A673 (cell line): ENCODE results near the gene COL5A1. TPM values are rescaled to one million over a fixed set of nuclear protein-coding genes. Genes with fewer than 3 reads are reported as not detected.

Experiments
- BruUV-seq: library from RNA; stranded (reverse); fragments of 400-500 nt; replicated peaks from 2 replicates; lab custom pipeline; 2021; lab: Mats Ljungman, UMichigan
- CTCF ChIA-PET: fragments of 300-600 bp; sonication (Branson Sonifier 250); formaldehyde crosslinking; loops from one replicate; lab custom pipeline; 2022; ENCODE audit warnings: antibody characterized with exemption; lab: Charles Lee
- POLR2A ChIA-PET: fragments of 300-600 bp; sonication (Branson Sonifier 250); formaldehyde crosslinking; loops from one replicate; lab custom pipeline; 2022; ENCODE audit warnings: antibody characterized with exemption; ENCODE audit not compliant: low non-redundant PET; lab: Charles Lee
- DNase-seq: peaks from one replicate; pipeline ENCODE4 v3.0.0-alpha.2; 2015; ENCODE audit warnings: low spot score
- H3K27ac ChIP-seq: fragments of 200-600 bp; sonication (generic); 2 replicates; pipeline ENCODE4 v1.5.1; 2016; ENCODE audit warnings: mixed run types, low read depth, mild to moderate bottlenecking, mixed read lengths, antibody characterized with exemption, low read length; ENCODE audit not compliant: poor library complexity, severe bottlenecking
- H3K27me3 ChIP-seq: fragments of 200-600 bp; sonication (generic); replicated peaks from 2 replicates; pipeline ENCODE4 v1.6.1; 2017; ENCODE audit warnings: mixed run types, low read depth, mild to moderate bottlenecking, mixed read lengths, antibody characterized with exemption, low read length; ENCODE audit not compliant: insufficient read depth, poor library complexity
- H3K36me3 ChIP-seq: fragments of 200-600 bp; sonication (generic); 2 replicates; pipeline ENCODE4 v1.6.1; 2016; ENCODE audit warnings: mixed run types, mild to moderate bottlenecking, mixed read lengths, antibody characterized with exemption, low read length; ENCODE audit not compliant: insufficient read depth, poor library complexity, severe bottlenecking
- H3K4me1 ChIP-seq: fragments of 200-600 bp; sonication (generic); 2 replicates; pipeline ENCODE4 v1.6.1; 2017; ENCODE audit warnings: mixed run types, mild to moderate bottlenecking, mixed read lengths, antibody characterized with exemption, low read length; ENCODE audit not compliant: insufficient read depth, poor library complexity, severe bottlenecking
- H3K4me3 ChIP-seq: fragments of 200-600 bp; sonication (generic); 2 replicates; pipeline ENCODE4 v1.5.1; 2016; ENCODE audit warnings: low read depth, mixed run types, mild to moderate bottlenecking, mixed read lengths, low read length; ENCODE audit not compliant: poor library complexity, severe bottlenecking
- H3K9me3 ChIP-seq: fragments of 200-600 bp; sonication (generic); 2 replicates; pipeline ENCODE4 v1.6.1; 2016; ENCODE audit warnings: mixed run types, low read depth, mild to moderate bottlenecking, mixed read lengths, antibody characterized with exemption, low read length; ENCODE audit not compliant: poor library complexity, severe bottlenecking
- EZH2 ChIP-seq: fragments of 200-600 bp; sonication (generic); IDR thresholded peaks from 2 replicates; pipeline ENCODE4 v1.6.1; 2017; ENCODE audit warnings: borderline replicate concordance, low read depth, mild to moderate bottlenecking, mixed read lengths, antibody characterized with exemption, low read length; ENCODE audit not compliant: poor library complexity, severe bottlenecking
- intact Hi-C: fragments of 100-400 bp; cut with micrococcal nuclease; formaldehyde crosslinking; loops from one replicate; pipeline ENCODE4 v1.10.0; 2022; ENCODE audit not compliant: unreplicated experiment
- total RNA-seq: library from RNA; stranded (reverse); gene quantifications from 2 replicates; pipeline ENCODE4 v1.2.3, GENCODE V29; 2021
- TF ChIP-seq, protein P1 (sequence below): fragments of 300-800, 200-600 bp; sonication (generic); conservative IDR thresholded peaks from 2 replicates; pipeline ENCODE4 v1.5.1; 2017; ENCODE audit warnings: low read depth, mild to moderate bottlenecking, antibody characterized with exemption, low read length, moderate library complexity, mixed read lengths

The COL5A1 gene
- total RNA-seq, 1 experiment from 2014 or later, result 33.6 TPM

- no peaks in the 10 kb centered on the region for H3K36me3 ChIP-seq
- TF ChIP-seq EZH2, result no peak
- TF ChIP-seq, protein P1, sequence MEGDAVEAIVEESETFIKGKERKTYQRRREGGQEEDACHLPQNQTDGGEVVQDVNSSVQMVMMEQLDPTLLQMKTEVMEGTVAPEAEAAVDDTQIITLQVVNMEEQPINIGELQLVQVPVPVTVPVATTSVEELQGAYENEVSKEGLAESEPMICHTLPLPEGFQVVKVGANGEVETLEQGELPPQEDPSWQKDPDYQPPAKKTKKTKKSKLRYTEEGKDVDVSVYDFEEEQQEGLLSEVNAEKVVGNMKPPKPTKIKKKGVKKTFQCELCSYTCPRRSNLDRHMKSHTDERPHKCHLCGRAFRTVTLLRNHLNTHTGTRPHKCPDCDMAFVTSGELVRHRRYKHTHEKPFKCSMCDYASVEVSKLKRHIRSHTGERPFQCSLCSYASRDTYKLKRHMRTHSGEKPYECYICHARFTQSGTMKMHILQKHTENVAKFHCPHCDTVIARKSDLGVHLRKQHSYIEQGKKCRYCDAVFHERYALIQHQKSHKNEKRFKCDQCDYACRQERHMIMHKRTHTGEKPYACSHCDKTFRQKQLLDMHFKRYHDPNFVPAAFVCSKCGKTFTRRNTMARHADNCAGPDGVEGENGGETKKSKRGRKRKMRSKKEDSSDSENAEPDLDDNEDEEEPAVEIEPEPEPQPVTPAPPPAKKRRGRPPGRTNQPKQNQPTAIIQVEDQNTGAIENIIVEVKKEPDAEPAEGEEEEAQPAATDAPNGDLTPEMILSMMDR, result no peak
- no peak overlapping the region for H3K27ac ChIP-seq
- no TSS peak for BruUV-seq
- no peaks in the 10 kb centered on the region for H3K27me3 ChIP-seq
- ChIA-PET CTCF (no interaction called here), POLR2A (no interaction called here)
- no peak for DNase-seq
- no peaks in the 10 kb centered on the region for H3K4me1 ChIP-seq
- no peaks in the 10 kb centered on the region for H3K9me3 ChIP-seq
- H3K4me3 ChIP-seq, result no peak overlapping the region
- intact Hi-C loops, result no loop called here
Observed at GRCh38 chr9:134725605-134725940, 84.0 kb downstream of the COL5A1 start.

- ChIA-PET CTCF (no interaction called here), POLR2A (no interaction called here)
- no peaks in the 10 kb centered on the region for H3K4me1 ChIP-seq
- no peaks in the 10 kb centered on the region for H3K36me3 ChIP-seq
- no peak for DNase-seq
- H3K27ac ChIP-seq, result no peak overlapping the region
- no peaks in the 10 kb centered on the region for H3K9me3 ChIP-seq
- no peak for TF ChIP-seq EZH2
- TF ChIP-seq, protein P1, result no peak
- H3K4me3 ChIP-seq, result no peak overlapping the region
- no TSS peak for BruUV-seq
- H3K27me3 ChIP-seq, result no peaks in the 10 kb centered on the region
- intact Hi-C loops, result no loop called here
Observed at GRCh38 chr9:134726026-134726721, 84.6 kb downstream of the COL5A1 start.

DNA sequence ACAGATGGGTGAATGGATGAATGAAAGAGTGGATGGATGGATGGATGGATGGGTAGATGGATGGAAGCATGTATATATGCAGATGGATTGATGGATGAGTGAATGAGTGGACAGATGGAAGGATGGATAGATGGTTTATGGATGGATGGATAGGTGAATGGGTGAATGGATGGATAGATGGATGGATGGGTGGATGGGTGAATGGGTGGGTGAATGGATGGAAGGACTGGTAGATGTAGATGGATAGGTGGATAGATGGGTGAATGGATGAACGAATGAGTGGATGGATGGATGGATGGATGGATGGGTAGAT is 85.1 kb downstream of the COL5A1 start:
- no TSS peak for BruUV-seq
- H3K4me1 ChIP-seq, result no peaks in the 10 kb centered on the region
- TF ChIP-seq, protein P1, result no peak
- no peak for TF ChIP-seq EZH2
- H3K4me3 ChIP-seq, result no peak overlapping the region
- ChIA-PET POLR2A (no interaction called here), CTCF (no interaction called here)
- no peaks in the 10 kb centered on the region for H3K27me3 ChIP-seq
- intact Hi-C loops, result no loop called here
- H3K9me3 ChIP-seq, result no peaks in the 10 kb centered on the region
- H3K36me3 ChIP-seq, result no peaks in the 10 kb centered on the region
- no peak for DNase-seq
- no peak overlapping the region for H3K27ac ChIP-seq
